ENCODE results near the gene GINM1. TPM values are rescaled to one million over a fixed set of nuclear protein-coding genes. Genes with fewer than 3 reads are reported as not detected.

The GINM1 gene
- total and polyA plus RNA-seq, 2 of the 8 experiments (the other 6 are each of a cell fraction or from before 2014, with no cell fraction given): 5.1 to 21.6 TPM

DNA sequence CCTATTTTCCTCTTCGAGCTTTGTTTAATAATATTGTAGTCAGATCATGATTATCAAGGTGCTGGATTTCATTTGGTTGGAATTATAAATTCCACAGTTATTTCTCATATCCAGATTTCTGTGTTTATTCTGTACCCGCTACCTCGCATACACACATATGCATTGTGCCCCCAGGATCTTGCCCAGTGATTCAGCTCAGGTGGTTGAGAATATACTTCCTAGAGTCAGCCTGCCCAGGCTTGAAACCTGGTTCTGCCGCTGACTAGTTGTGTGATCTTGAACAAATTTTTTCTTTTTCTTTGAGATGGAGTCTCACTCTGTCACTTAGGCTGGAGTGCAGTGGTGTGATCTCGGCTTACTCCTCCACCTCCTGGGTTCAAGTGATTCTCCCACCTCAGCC is 14.7 kb downstream of the GINM1 start:
- POLR2A ChIA-PET (ENCODE audit: partially characterized antibody): interaction anchor here (1.1 kb wide), 1 partner anchor 14 kb away, joined by 5 read pairs; no protein-coding TSS in a partner anchor

More for the DNA sequence above, 14.7 kb downstream of the GINM1 start:
- H2AK5ac ChIP-seq (ENCODE audit: low read depth, low read length): no peak overlapping the region
- H3K36me3 ChIP-seq (ENCODE audit: control insufficient read depth in 2 of 4, insufficient read depth in 4 of 4, low read length in 3 of 4): peaks cover 2 to 46% (median 10%) of the 10 kb centered on the region in 4 experiments
- H4K20me1 ChIP-seq (replicated peaks in 1 of 2; ENCODE audit: control insufficient read depth in 1 of 2, insufficient read depth in 2 of 2, low read length in 2 of 2): peaks cover 2 to 9% of the 10 kb centered on the region in 2 experiments
- H2BK120ac ChIP-seq (replicated peaks; ENCODE audit: low read depth, low read length): no peak overlapping the region
- no peak overlapping the region for H3K4me2 ChIP-seq (ENCODE audit: insufficient read depth in 1 of 2, low read depth in 2 of 2, low read length in 2 of 2)
- FAIRE-seq: no peak
- H2BK5ac ChIP-seq (ENCODE audit: low read depth, low read length): no peak overlapping the region
- no peak overlapping the region for H3K23ac ChIP-seq (ENCODE audit: insufficient read length)
- no peaks in the 10 kb centered on the region for H3K27me3 ChIP-seq (replicated peaks in 1 of 4; ENCODE audit: control insufficient read depth in 3 of 4, extremely low read depth in 1 of 4, insufficient read depth in 3 of 4, low read length in 3 of 4)
- H2AFZ ChIP-seq (ENCODE audit: low read length): no peak overlapping the region
- no peaks in the 10 kb centered on the region for H3K23me2 ChIP-seq (ENCODE audit: low read depth, low read length)
- H3K4me3 ChIP-seq (ENCODE audit: extremely low read depth in 1 of 4, insufficient read depth in 2 of 4, low read depth in 3 of 4, low read length in 4 of 4): no peak overlapping the region
- peaks cover 0 to 9% of the 10 kb centered on the region in 2 experiments; a peak in 1 of 4 replicates for H3K79me2 ChIP-seq (ENCODE audit: control insufficient read depth in 1 of 2, insufficient read depth in 2 of 2, low read length in 2 of 2)
- no peak overlapping the region for H2BK20ac ChIP-seq (ENCODE audit: low read length)
- H3K4ac ChIP-seq (replicated peaks; ENCODE audit: insufficient read length, low read depth, low read length): no peak overlapping the region
- H3K9ac ChIP-seq (replicated peaks in 1 of 4; ENCODE audit: extremely low read depth in 1 of 4, low read depth in 3 of 4, low read length in 3 of 4): no peak overlapping the region
- H2BK15ac ChIP-seq (ENCODE audit: low read length): no peak overlapping the region
- H4K5ac ChIP-seq (ENCODE audit: insufficient read length, low read depth, low read length): no peak overlapping the region
- no peak overlapping the region for H3K56ac ChIP-seq (replicated peaks; ENCODE audit: insufficient read length, low read depth, low read length)
- no peak overlapping the region for H3K14ac ChIP-seq (ENCODE audit: insufficient read length)
- WGBS, 2 experiments (ENCODE audit: extremely low coverage in 1 of 2, insufficient coverage in 1 of 2, insufficient read length in 1 of 2, insufficient replicate concordance in 2 of 2, low coverage in 1 of 2, low lambda C conversion rate in 2 of 2, missing lambda C conversion rate in 1 of 2): 92% methylated on average over 5 of the region's 5 CpGs; no CpG with 5 or more reads in 1 of the 2 experiments
- H3K18ac ChIP-seq (ENCODE audit: extremely low read depth, low read length): no peak overlapping the region
- TF ChIP-seq CREB1 (IDR thresholded peaks at IDR 0.05) (no peak), SAP30 (IDR thresholded peaks at IDR 0.05; ENCODE audit: insufficient read depth, insufficient replicate concordance, low read length) (no peak), ASH2L (IDR thresholded peaks at IDR 0.05; ENCODE audit: low read length) (no peak), HDAC6 (IDR thresholded peaks at IDR 0.05; ENCODE audit: low read depth, low read length) (no peak)
- H4K91ac ChIP-seq (replicated peaks; ENCODE audit: insufficient read length, low read length): no peak overlapping the region
- H4K8ac ChIP-seq (ENCODE audit: extremely low read depth, insufficient read depth, low read length): no peak overlapping the region
- H3K4me1 ChIP-seq (replicated peaks in 1 of 4; ENCODE audit: control insufficient read depth in 3 of 4, insufficient read depth in 4 of 4, low read length in 3 of 4): no peaks in the 10 kb centered on the region
- no peak overlapping the region for H3K27ac ChIP-seq (ENCODE audit: low read depth, low read length)
- no peak overlapping the region for H2BK12ac ChIP-seq (ENCODE audit: low read depth, low read length)
- CTCF ChIA-PET (ENCODE audit: partially characterized antibody): no interaction called here
- no peaks in the 10 kb centered on the region for H3K9me3 ChIP-seq (ENCODE audit: insufficient read depth in 2 of 2, low read depth in 1 of 2, low read length in 1 of 2)
- no peak for DNase-seq (ENCODE audit: low read depth in 1 of 2, low spot score in 2 of 2)
- H3K79me1 ChIP-seq (ENCODE audit: low read depth, low read length): no peaks in the 10 kb centered on the region; the same call in 1 of the 2 replicates

Data from H1 (cell line).